GM21423 (cell line): ENCODE data around the gene DSCAML1.

Source experiments
- ATAC-seq: cut with Tn5 transposase; IDR thresholded peaks from one replicate; pipeline ENCODE4 v1.9.1; 2021; ENCODE audit warnings: mild to moderate bottlenecking, moderate library complexity; ENCODE audit not compliant: unreplicated experiment

Gene DSCAML1

GRCh38 chr11:117702946-117703598, 93.9 kb downstream of the DSCAML1 start:
- ATAC-seq: no peak

DNA sequence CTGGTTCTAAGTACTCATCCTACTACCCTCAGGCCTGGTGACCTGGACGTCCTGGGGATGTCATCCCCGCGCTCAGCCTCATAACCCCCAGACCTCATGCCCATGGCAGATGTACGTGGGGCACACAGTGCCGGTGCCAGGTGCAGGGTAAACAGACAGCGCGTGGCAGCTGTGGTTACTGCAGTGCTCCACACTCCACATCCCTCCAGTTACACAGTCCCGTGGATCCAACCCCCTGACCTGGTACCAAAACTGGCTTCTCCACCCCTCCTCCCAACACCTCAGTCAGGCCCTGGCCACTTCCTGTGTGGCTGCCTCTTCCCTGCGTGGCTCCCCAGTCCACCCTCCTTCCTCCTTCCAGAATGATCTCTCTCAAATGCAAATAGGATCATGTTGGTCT, 95.2 kb downstream of the DSCAML1 start:
- no peak for ATAC-seq

- no peak for ATAC-seq
Observed at GRCh38 chr11:117700551-117700950, 96.5 kb downstream of the DSCAML1 start.

DNA sequence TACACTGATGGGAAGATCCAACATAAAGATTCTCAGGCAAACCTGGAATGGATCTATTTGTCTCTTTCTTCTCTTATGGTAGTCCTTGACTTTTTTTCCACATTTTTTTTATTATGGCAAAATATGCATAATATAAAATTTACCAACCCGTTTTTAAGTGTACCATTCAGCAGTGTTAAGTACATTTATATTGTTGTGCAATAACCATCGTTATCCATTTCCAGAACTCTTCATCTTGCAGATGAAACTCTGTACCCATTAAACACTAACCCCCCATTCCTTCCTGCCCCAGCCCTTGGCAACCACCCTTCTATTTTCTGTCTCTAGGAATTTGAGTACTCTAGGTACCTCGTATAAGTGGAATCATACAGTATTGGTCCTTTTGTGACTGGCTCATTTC, 99.7 kb downstream of the DSCAML1 start:
- ATAC-seq: no peak

- ATAC-seq: no peak
Observed at GRCh38 chr11:117696540-117696939, 100.5 kb downstream of the DSCAML1 start.

- no peak for ATAC-seq
Observed at GRCh38 chr11:117693344-117693743, 103.7 kb downstream of the DSCAML1 start.

DNA sequence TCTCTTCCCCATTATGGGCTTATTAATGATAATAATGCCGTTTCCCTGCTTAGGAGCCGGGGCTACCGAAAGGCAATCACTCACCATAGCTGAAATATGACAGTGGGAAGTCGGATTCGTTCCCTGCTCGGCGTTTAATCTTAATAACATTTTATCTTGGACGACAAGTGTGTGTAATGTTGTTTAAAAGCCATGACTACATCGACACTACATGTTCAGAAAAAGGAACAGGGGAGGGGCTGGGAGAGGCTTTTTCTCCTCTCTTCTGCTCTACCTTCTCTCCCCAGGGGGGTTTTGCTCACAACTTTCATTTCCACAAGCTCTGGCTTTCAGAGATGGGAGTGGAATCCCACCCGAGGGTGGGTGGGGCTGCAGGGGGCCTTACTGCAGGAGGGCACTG, 105.5 kb downstream of the DSCAML1 start:
- ATAC-seq: no peak

- ATAC-seq: no peak
Observed at GRCh38 chr11:117691218-117691514, 105.8 kb downstream of the DSCAML1 start.

DNA sequence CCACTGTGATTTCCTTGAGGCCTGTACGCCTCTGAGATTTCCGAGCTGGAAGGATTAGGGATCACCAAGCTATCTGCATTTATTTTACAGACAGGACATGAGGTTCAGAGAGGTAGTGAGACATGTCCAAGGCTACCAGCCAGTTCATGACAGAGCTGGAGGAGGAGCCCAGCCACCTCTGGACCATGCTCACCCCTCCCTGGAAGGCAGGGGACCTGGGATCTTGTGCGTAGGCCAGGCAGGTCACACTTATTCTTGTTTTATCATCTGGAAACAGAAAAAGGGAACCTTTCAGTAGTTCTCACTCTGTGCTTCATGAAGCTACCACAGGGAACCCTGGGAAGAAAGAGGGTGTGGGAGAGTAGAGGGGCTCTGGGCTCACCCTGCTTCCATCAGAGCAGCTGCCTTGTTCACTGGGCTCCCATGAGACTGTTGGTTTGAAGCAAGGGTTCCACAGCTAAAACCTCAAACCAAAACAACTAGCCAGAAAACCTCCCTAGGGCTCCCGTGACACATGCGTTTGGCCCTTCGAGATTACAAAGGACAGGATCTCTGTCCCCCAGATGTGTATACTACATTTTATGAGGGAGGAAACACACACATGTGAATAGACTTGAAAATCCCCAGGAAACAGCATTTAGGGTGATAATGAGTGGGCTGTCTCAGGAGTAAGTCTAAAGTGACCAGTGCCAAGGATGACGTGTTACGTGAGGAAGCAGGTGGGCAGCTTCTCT, 106.4 kb downstream of the DSCAML1 start:
- ATAC-seq: no peak

GRCh38 chr11:117688255-117688797, 108.7 kb downstream of the DSCAML1 start:
- ATAC-seq: no peak

DNA sequence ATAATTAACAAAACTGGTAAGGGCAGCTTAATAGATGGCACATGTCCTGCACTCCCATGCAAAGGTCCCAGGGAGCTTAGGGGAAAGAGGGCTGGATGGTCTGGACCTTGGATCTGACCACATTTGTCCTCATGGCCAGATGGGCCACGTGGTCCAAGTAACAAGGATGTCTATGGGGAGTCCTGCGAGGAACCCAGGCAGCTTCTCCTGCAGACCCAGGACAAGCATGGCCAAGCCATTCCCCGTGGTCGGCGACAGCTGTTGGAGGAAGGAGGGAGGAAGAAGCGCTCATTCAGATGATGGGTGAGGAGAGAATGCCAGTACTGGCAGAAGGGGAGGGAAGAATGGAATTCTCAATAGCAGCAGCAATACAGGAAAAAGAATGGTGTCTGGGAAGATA, 109.2 kb downstream of the DSCAML1 start:
- ATAC-seq: no peak

- no peak for ATAC-seq
Observed at GRCh38 chr11:117686711-117687110, 110.3 kb downstream of the DSCAML1 start.

DNA sequence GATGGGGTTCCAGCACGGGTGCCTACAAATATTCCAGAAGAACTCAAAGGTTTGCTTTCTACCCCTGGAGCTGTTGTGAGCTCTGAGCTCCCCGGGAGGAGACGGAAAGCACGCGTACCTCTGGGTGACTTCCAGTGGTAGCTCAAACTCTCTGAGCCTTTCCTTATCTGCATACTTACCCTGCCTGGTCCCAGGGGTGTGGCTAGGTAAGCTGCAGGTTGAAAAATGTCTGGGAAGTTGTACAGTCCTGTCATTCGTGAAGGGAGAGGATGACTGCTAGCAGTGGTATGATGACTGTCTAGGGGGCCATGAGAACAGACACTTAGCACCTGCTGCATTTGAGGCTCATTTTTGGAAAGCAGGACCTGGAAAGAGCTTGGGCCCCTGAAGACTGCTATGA, 111.5 kb downstream of the DSCAML1 start:
- ATAC-seq: no peak

DNA sequence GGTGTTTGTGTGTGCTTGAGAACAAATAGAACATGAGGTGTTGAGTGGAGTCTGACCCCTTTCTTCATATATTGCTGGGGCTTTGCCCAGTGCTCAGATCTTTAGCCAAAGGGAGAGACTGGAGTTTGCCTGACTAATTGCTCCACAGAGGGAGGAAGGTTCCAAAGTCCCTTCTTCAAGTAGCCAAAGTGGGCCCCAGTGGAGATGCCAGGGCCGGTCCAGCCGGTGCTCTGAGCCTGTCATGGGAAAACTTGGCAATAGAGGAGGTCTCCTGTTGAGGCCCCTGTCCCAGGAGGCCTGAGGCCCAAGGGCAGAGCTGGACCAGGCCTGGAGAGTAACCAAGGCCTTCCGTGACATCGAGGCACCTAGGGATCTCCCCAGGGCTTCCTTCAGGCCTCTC, 112.3 kb downstream of the DSCAML1 start:
- no peak for ATAC-seq

- no peak for ATAC-seq
Observed at GRCh38 chr11:117684111-117684510, 112.9 kb downstream of the DSCAML1 start.

GRCh38 chr11:117681438-117681837, 115.6 kb downstream of the DSCAML1 start:
- ATAC-seq: no peak

DNA sequence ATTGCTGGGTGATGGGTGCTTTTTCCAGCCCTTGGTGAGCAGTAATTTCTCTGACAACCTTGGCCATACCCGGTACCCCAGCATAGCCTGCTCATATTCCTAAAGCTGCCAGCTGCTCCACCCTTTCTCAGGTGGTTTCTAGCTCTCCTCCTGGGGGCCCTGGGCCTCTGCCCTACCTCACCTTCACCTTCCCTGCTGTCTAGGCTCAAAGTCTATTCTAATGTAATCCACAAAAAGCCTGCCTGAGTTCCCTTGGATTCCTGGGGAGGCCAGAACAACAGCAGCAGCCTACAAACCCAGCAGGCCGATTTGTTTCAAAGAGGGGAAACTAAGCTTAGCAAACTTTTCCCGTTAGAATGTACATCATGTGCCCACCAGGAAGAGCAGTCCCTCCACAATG, 117.6 kb downstream of the DSCAML1 start:
- ATAC-seq: no peak

- no peak for ATAC-seq
Observed at GRCh38 chr11:117678658-117679406, 118.2 kb downstream of the DSCAML1 start.

- ATAC-seq: no peak
Observed at GRCh38 chr11:117677729-117678310, 119.2 kb downstream of the DSCAML1 start.

DNA sequence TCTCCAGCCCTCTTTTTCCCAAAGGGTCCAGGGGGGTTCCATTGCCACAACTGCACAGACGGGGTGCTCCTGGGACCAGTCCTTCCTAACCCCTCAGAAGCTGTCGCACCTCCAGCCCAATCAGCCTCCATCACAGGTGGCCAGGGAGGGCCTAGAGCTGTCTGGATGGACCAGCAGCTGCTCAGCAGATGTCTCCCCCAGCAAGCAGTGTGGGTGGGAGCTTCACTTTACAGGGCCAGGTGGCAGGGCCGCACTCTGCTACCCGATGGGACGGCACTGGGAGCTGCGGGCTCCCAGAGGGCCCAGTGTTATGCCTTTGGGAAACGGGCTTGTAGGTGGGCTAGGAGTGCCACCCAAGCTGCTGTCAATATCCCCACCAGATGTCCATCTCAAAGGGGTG, 120.5 kb downstream of the DSCAML1 start:
- ATAC-seq: no peak

- no peak for ATAC-seq
Observed at GRCh38 chr11:117673602-117674001, 123.4 kb downstream of the DSCAML1 start.

DNA sequence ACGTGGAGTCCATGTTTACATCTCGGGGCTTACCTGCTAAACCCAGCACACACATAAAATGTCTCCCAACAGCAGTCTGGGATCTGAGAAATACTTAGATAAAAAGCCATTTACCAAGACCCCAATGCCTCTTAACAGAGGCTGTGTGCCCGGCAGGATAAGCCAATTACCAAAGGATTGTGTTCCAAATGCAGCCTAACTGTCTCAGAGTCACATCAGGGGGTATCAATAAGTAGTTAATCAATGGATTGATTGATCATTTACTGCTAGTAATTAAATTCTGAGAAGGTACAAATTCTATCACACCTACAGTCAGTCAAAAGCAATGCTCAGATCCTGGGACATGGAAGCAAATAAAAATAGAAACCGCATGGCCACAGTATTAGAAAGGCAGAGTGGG, 125.6 kb downstream of the DSCAML1 start:
- ATAC-seq: no peak
